Endothelial cell of umbilical vein (primary cell): Measurements from ENCODE around the gene SFMBT1.

Experiments used
- EZH2 ChIP-seq: IDR thresholded peaks from 2 replicates; pipeline ENCODE4 v1.6.1; 2012; ENCODE audit warnings: borderline replicate concordance, low read depth, mild to moderate bottlenecking, moderate library complexity, low read length, inconsistent platforms; ENCODE audit not compliant: severe bottlenecking
- POLR2AphosphoS5 ChIP-seq: IDR thresholded peaks from 2 replicates; pipeline ENCODE4 v1.6.1; 2012; ENCODE audit warnings: low read depth, mild to moderate bottlenecking, control low read depth, low read length, moderate library complexity; ENCODE audit not compliant: insufficient read depth

DNA sequence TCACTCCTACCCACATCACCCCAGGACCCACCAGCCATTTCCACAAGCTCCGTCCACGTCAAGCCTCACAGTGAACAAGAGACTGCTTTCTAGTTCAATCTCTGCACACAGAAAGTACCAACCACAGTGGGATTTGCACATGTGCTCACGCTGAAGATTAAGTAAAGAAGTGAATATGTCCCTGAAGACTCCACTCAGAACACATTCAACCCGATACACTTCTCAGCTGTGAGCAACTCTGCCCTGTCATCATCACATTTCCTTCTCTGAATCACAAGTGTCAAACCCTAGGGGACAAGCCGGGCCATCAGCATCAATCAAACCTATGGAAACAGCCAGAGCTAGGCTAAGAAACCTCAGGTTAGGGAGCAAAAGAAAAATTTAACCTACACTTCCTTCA, 150.5 kb downstream of the SFMBT1 start:
- TF ChIP-seq EZH2 (no peak), POLR2AphosphoS5 (no peak)
